ENCODE measurements around the gene VIPR1. TPM values are rescaled to one million over a fixed set of nuclear protein-coding genes. Genes with fewer than 3 reads are reported as not detected.

VIPR1 gene
- total RNA-seq, 1 experiment from 2014 or later, result 9.4 TPM

DNA sequence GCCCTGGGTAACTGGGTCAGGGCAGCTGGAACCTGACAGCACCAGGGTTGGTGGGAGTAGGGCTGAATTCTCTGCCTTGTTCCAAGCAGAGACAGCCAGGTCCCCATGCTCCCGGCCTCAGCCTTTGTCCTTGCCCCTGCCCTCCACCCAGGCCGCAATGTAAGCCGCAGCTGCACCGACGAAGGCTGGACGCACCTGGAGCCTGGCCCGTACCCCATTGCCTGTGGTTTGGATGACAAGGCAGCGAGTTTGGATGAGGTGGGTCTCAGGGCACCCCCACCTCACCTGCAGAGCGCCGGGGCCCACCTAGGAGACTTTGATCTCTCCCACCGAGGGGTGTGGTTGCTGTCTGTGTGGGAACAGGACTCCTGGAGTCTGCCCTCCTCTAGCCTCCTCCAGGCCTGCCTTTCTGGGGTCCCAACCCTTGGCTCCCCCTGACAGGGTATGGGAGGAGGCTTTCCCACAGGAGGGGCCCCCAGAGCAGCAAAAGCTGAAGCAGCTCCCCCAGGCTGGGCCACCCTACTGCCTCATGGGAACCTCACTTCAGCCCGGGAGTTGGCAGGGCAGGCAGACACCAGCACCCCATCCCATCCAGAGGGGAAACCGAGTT is 23.4 kb downstream of the VIPR1 start (continued):
- TF ChIP-seq, protein P1, sequence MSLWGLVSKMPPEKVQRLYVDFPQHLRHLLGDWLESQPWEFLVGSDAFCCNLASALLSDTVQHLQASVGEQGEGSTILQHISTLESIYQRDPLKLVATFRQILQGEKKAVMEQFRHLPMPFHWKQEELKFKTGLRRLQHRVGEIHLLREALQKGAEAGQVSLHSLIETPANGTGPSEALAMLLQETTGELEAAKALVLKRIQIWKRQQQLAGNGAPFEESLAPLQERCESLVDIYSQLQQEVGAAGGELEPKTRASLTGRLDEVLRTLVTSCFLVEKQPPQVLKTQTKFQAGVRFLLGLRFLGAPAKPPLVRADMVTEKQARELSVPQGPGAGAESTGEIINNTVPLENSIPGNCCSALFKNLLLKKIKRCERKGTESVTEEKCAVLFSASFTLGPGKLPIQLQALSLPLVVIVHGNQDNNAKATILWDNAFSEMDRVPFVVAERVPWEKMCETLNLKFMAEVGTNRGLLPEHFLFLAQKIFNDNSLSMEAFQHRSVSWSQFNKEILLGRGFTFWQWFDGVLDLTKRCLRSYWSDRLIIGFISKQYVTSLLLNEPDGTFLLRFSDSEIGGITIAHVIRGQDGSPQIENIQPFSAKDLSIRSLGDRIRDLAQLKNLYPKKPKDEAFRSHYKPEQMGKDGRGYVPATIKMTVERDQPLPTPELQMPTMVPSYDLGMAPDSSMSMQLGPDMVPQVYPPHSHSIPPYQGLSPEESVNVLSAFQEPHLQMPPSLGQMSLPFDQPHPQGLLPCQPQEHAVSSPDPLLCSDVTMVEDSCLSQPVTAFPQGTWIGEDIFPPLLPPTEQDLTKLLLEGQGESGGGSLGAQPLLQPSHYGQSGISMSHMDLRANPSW (CRISPR knock-in tag; conservative IDR thresholded peaks at IDR 0.05; ENCODE audit: low read depth), result no peak
- TF ChIP-seq, protein P2, sequence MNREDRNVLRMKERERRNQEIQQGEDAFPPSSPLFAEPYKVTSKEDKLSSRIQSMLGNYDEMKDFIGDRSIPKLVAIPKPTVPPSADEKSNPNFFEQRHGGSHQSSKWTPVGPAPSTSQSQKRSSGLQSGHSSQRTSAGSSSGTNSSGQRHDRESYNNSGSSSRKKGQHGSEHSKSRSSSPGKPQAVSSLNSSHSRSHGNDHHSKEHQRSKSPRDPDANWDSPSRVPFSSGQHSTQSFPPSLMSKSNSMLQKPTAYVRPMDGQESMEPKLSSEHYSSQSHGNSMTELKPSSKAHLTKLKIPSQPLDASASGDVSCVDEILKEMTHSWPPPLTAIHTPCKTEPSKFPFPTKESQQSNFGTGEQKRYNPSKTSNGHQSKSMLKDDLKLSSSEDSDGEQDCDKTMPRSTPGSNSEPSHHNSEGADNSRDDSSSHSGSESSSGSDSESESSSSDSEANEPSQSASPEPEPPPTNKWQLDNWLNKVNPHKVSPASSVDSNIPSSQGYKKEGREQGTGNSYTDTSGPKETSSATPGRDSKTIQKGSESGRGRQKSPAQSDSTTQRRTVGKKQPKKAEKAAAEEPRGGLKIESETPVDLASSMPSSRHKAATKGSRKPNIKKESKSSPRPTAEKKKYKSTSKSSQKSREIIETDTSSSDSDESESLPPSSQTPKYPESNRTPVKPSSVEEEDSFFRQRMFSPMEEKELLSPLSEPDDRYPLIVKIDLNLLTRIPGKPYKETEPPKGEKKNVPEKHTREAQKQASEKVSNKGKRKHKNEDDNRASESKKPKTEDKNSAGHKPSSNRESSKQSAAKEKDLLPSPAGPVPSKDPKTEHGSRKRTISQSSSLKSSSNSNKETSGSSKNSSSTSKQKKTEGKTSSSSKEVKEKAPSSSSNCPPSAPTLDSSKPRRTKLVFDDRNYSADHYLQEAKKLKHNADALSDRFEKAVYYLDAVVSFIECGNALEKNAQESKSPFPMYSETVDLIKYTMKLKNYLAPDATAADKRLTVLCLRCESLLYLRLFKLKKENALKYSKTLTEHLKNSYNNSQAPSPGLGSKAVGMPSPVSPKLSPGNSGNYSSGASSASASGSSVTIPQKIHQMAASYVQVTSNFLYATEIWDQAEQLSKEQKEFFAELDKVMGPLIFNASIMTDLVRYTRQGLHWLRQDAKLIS (CRISPR knock-in tag; IDR thresholded peaks at IDR 0.05; ENCODE audit: borderline replicate concordance), result no peak

DNA sequence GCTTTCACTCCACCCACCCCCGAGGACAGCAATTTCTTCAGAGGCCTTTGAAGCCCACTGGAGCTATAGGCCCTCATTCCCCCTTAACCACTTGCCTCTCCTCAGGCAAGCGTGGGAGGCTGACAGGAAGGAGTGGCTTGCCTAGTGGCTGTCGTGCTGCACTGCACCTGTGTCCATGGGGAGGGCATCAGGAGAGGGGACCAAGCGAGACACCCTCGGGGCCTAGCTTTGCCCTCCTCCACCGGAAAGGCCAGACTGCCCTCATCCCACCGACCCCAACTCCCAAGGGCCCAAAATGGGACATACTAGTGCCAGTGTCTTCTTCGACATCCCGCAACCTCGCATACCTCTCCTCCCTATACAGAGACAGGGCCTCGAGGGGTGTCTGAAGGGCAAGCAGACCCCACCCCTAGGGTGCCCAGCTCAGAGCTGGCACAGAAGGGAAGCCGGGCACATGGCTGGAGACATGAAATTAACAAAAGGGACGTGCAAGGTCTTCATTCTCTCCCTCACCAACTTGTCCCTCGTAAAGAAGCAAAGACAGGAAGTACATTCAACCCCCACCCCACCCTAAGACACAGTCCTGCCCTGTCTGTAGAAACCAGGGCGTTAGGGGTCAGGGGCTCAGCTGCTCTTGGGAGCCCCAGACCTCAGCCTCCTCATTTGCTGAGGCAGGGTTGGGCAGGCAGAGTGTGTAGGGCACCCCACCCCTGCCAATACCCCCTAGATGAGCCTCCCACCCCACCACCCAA is 24.3 kb downstream of the VIPR1 start:
- TF ChIP-seq ESRRA (CRISPR knock-in tag; IDR thresholded peaks at IDR 0.05; ENCODE audit: borderline replicate concordance) (no peak), SOX15 (CRISPR knock-in tag; IDR thresholded peaks at IDR 0.05) (no peak), PRRX2 (CRISPR knock-in tag; IDR thresholded peaks at IDR 0.05) (no peak), IRF2 (CRISPR knock-in tag; IDR thresholded peaks at IDR 0.05; ENCODE audit: borderline replicate concordance, low read depth) (no peak), CREB1 (CRISPR knock-in tag; IDR thresholded peaks at IDR 0.05) (no peak), TCF7 (CRISPR knock-in tag; IDR thresholded peaks at IDR 0.05; ENCODE audit: low read depth) (no peak), FOXJ3 (CRISPR knock-in tag; IDR thresholded peaks at IDR 0.05; ENCODE audit: borderline replicate concordance) (no peak), KAT7 (CRISPR knock-in tag; IDR thresholded peaks at IDR 0.05; ENCODE audit: borderline replicate concordance) (no peak), GABPB1 (CRISPR knock-in tag; IDR thresholded peaks at IDR 0.05) (no peak), ETV6 (CRISPR knock-in tag; IDR thresholded peaks at IDR 0.05) (no peak), MXD4 (CRISPR knock-in tag; IDR thresholded peaks at IDR 0.05; ENCODE audit: borderline replicate concordance) (no peak), NFYB (CRISPR knock-in tag; conservative IDR thresholded peaks at IDR 0.05; ENCODE audit: low read depth) (no peak), RELA (CRISPR knock-in tag; IDR thresholded peaks at IDR 0.05; ENCODE audit: borderline replicate concordance) (no peak)
- TF ChIP-seq, protein P3, sequence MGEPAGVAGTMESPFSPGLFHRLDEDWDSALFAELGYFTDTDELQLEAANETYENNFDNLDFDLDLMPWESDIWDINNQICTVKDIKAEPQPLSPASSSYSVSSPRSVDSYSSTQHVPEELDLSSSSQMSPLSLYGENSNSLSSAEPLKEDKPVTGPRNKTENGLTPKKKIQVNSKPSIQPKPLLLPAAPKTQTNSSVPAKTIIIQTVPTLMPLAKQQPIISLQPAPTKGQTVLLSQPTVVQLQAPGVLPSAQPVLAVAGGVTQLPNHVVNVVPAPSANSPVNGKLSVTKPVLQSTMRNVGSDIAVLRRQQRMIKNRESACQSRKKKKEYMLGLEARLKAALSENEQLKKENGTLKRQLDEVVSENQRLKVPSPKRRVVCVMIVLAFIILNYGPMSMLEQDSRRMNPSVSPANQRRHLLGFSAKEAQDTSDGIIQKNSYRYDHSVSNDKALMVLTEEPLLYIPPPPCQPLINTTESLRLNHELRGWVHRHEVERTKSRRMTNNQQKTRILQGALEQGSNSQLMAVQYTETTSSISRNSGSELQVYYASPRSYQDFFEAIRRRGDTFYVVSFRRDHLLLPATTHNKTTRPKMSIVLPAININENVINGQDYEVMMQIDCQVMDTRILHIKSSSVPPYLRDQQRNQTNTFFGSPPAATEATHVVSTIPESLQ (CRISPR knock-in tag; IDR thresholded peaks at IDR 0.05), result no peak
- TF ChIP-seq, protein P4, sequence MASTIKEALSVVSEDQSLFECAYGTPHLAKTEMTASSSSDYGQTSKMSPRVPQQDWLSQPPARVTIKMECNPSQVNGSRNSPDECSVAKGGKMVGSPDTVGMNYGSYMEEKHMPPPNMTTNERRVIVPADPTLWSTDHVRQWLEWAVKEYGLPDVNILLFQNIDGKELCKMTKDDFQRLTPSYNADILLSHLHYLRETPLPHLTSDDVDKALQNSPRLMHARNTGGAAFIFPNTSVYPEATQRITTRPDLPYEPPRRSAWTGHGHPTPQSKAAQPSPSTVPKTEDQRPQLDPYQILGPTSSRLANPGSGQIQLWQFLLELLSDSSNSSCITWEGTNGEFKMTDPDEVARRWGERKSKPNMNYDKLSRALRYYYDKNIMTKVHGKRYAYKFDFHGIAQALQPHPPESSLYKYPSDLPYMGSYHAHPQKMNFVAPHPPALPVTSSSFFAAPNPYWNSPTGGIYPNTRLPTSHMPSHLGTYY (CRISPR knock-in tag; IDR thresholded peaks at IDR 0.05), result no peak
- TF ChIP-seq, protein P5, sequence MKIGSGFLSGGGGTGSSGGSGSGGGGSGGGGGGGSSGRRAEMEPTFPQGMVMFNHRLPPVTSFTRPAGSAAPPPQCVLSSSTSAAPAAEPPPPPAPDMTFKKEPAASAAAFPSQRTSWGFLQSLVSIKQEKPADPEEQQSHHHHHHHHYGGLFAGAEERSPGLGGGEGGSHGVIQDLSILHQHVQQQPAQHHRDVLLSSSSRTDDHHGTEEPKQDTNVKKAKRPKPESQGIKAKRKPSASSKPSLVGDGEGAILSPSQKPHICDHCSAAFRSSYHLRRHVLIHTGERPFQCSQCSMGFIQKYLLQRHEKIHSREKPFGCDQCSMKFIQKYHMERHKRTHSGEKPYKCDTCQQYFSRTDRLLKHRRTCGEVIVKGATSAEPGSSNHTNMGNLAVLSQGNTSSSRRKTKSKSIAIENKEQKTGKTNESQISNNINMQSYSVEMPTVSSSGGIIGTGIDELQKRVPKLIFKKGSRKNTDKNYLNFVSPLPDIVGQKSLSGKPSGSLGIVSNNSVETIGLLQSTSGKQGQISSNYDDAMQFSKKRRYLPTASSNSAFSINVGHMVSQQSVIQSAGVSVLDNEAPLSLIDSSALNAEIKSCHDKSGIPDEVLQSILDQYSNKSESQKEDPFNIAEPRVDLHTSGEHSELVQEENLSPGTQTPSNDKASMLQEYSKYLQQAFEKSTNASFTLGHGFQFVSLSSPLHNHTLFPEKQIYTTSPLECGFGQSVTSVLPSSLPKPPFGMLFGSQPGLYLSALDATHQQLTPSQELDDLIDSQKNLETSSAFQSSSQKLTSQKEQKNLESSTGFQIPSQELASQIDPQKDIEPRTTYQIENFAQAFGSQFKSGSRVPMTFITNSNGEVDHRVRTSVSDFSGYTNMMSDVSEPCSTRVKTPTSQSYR (CRISPR knock-in tag; IDR thresholded peaks at IDR 0.05), result no peak
- ChIA-PET POLR2A (interaction anchor here (1.3 kb wide), 1 partner anchor 24 kb away, joined by 3 read pairs; the partner anchor contains the start of gene VIPR1), CTCF (interaction anchor here (0.7 to 2.3 kb wide), 10 partner anchors 9 to 297 kb away, joined by 3 to 17 read pairs (median 4); partner anchors contain the start of gene VIPR1)
- peaks cover 2% of the 10 kb centered on the region; the same call in 1 of the 2 replicates for H3K4me1 Mint-ChIP-seq
- H3K27ac Mint-ChIP-seq, result no peak overlapping the region
- H3K4me3 Mint-ChIP-seq, result no peak overlapping the region
- ATAC-seq, result peak; percentile 82
- H3K36me3 Mint-ChIP-seq, result no peaks in the 10 kb centered on the region
- DNase-seq (ENCODE audit: low spot score), result peak; percentile 30
- H3K9me3 Mint-ChIP-seq, result no peaks in the 10 kb centered on the region
- no peaks in the 10 kb centered on the region for H3K27me3 Mint-ChIP-seq (ENCODE audit: low read depth)
